A673 (cell line): ENCODE data around the gene ARHGAP40. TPM values are rescaled to one million over a fixed set of nuclear protein-coding genes. Genes with fewer than 3 reads are reported as not detected.

Experiments used
- BruUV-seq: library from RNA; stranded (reverse); fragments of 400-500 nt; replicated peaks from 2 replicates; lab custom pipeline; 2021; lab: Mats Ljungman, UMichigan
- CTCF ChIA-PET: fragments of 300-600 bp; sonication (Branson Sonifier 250); formaldehyde crosslinking; loops from one replicate; lab custom pipeline; 2022; ENCODE audit warnings: antibody characterized with exemption; lab: Charles Lee
- POLR2A ChIA-PET: fragments of 300-600 bp; sonication (Branson Sonifier 250); formaldehyde crosslinking; loops from one replicate; lab custom pipeline; 2022; ENCODE audit warnings: antibody characterized with exemption; ENCODE audit not compliant: low non-redundant PET; lab: Charles Lee
- DNase-seq: peaks from one replicate; pipeline ENCODE4 v3.0.0-alpha.2; 2015; ENCODE audit warnings: low spot score
- H3K27ac ChIP-seq: fragments of 200-600 bp; sonication (generic); 2 replicates; pipeline ENCODE4 v1.5.1; 2016; ENCODE audit warnings: mixed run types, low read depth, mild to moderate bottlenecking, mixed read lengths, antibody characterized with exemption, low read length; ENCODE audit not compliant: poor library complexity, severe bottlenecking
- H3K27me3 ChIP-seq: fragments of 200-600 bp; sonication (generic); replicated peaks from 2 replicates; pipeline ENCODE4 v1.6.1; 2017; ENCODE audit warnings: mixed run types, low read depth, mild to moderate bottlenecking, mixed read lengths, antibody characterized with exemption, low read length; ENCODE audit not compliant: insufficient read depth, poor library complexity
- H3K36me3 ChIP-seq: fragments of 200-600 bp; sonication (generic); 2 replicates; pipeline ENCODE4 v1.6.1; 2016; ENCODE audit warnings: mixed run types, mild to moderate bottlenecking, mixed read lengths, antibody characterized with exemption, low read length; ENCODE audit not compliant: insufficient read depth, poor library complexity, severe bottlenecking
- H3K4me1 ChIP-seq: fragments of 200-600 bp; sonication (generic); 2 replicates; pipeline ENCODE4 v1.6.1; 2017; ENCODE audit warnings: mixed run types, mild to moderate bottlenecking, mixed read lengths, antibody characterized with exemption, low read length; ENCODE audit not compliant: insufficient read depth, poor library complexity, severe bottlenecking
- H3K4me3 ChIP-seq: fragments of 200-600 bp; sonication (generic); 2 replicates; pipeline ENCODE4 v1.5.1; 2016; ENCODE audit warnings: low read depth, mixed run types, mild to moderate bottlenecking, mixed read lengths, low read length; ENCODE audit not compliant: poor library complexity, severe bottlenecking
- H3K9me3 ChIP-seq: fragments of 200-600 bp; sonication (generic); 2 replicates; pipeline ENCODE4 v1.6.1; 2016; ENCODE audit warnings: mixed run types, low read depth, mild to moderate bottlenecking, mixed read lengths, antibody characterized with exemption, low read length; ENCODE audit not compliant: poor library complexity, severe bottlenecking
- EZH2 ChIP-seq: fragments of 200-600 bp; sonication (generic); IDR thresholded peaks from 2 replicates; pipeline ENCODE4 v1.6.1; 2017; ENCODE audit warnings: borderline replicate concordance, low read depth, mild to moderate bottlenecking, mixed read lengths, antibody characterized with exemption, low read length; ENCODE audit not compliant: poor library complexity, severe bottlenecking
- intact Hi-C: fragments of 100-400 bp; cut with micrococcal nuclease; formaldehyde crosslinking; loops from one replicate; pipeline ENCODE4 v1.10.0; 2022; ENCODE audit not compliant: unreplicated experiment
- total RNA-seq: library from RNA; stranded (reverse); gene quantifications from 2 replicates; pipeline ENCODE4 v1.2.3, GENCODE V29; 2021
- TF ChIP-seq, protein P1 (sequence below): fragments of 300-800, 200-600 bp; sonication (generic); conservative IDR thresholded peaks from 2 replicates; pipeline ENCODE4 v1.5.1; 2017; ENCODE audit warnings: low read depth, mild to moderate bottlenecking, antibody characterized with exemption, low read length, moderate library complexity, mixed read lengths

ARHGAP40 gene
- total RNA-seq, 1 experiment from 2014 or later, result not detected

DNA sequence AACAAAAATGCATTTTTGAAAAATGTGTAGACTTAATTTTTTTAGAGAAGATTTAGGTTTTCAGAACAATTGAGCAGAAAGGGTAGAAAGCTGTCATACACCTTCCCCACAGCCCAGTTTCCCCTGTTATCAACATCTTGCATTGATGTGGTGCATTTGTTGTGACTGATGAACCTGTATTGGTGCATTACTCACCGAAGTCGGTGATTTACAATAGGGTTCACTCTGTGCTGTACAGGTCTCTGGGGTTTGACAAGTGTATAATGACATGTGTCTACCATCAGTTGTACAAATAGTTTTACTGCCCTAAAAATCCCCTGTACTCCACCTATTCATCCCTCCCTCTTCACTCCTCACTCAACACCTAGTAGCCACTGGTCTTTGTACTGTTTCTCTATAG, 44.4 kb upstream of the ARHGAP40 start:
- DNase-seq, result no peak
- H3K4me3 ChIP-seq, result no peak overlapping the region
- BruUV-seq, result no TSS peak
- no peaks in the 10 kb centered on the region for H3K27me3 ChIP-seq
- no peak overlapping the region for H3K27ac ChIP-seq
- no peaks in the 10 kb centered on the region for H3K9me3 ChIP-seq
- intact Hi-C loops, result no loop called here
- peaks cover 55% of the 10 kb centered on the region for H3K36me3 ChIP-seq
- CTCF ChIA-PET, result no interaction called here
- no peaks in the 10 kb centered on the region for H3K4me1 ChIP-seq
- TF ChIP-seq EZH2, result no peak
- TF ChIP-seq, protein P1, sequence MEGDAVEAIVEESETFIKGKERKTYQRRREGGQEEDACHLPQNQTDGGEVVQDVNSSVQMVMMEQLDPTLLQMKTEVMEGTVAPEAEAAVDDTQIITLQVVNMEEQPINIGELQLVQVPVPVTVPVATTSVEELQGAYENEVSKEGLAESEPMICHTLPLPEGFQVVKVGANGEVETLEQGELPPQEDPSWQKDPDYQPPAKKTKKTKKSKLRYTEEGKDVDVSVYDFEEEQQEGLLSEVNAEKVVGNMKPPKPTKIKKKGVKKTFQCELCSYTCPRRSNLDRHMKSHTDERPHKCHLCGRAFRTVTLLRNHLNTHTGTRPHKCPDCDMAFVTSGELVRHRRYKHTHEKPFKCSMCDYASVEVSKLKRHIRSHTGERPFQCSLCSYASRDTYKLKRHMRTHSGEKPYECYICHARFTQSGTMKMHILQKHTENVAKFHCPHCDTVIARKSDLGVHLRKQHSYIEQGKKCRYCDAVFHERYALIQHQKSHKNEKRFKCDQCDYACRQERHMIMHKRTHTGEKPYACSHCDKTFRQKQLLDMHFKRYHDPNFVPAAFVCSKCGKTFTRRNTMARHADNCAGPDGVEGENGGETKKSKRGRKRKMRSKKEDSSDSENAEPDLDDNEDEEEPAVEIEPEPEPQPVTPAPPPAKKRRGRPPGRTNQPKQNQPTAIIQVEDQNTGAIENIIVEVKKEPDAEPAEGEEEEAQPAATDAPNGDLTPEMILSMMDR, result no peak
- POLR2A ChIA-PET, result no interaction called here

DNA sequence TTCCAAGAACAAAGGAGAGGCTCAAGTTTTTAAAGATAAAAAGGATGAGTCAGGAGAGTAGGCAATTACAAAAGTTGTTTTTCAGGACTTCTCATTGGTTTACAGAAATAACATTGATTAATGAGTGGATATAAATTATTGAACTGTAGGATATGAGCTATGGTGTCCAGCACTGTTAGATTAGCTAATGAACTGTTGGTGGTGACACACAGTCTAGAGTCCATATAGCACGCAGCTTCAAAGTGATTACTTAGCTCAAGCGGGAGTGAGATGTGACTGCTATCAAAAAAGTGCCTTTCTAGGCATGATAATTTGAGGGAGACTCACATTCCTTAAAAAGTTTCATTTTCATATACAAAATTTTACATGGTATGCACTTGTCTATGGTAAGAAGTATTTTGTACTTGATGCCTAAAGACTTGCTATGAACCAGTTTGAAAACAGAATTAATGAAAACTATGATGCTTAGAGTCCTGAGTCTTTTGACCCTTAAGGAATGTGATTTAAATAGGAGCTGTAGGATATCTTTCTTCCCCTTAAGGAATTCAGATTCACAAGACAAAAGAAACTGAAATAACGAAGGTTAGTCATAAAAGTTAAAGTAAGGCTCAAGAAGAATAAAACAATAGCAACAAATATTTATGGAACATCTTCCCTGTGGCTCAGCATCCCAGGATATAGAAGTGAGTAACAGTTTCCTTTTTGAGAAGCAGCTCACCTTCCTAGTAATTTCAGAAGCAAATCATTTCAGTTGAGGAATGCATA, 42.8 kb upstream of the ARHGAP40 start:
- CTCF ChIA-PET, result no interaction called here
- no peak overlapping the region for H3K27ac ChIP-seq
- TF ChIP-seq EZH2, result no peak
- TF ChIP-seq, protein P1, result no peak
- BruUV-seq, result no TSS peak
- no peaks in the 10 kb centered on the region for H3K4me1 ChIP-seq
- no peak for DNase-seq
- POLR2A ChIA-PET, result interaction anchor here (0.5 kb wide), 1 partner anchor 133 kb away, joined by 3 read pairs; no protein-coding TSS in a partner anchor
- intact Hi-C loops, result no loop called here
- H3K36me3 ChIP-seq, result peaks cover 44% of the 10 kb centered on the region
- H3K4me3 ChIP-seq, result no peak overlapping the region
- no peaks in the 10 kb centered on the region for H3K27me3 ChIP-seq
- no peaks in the 10 kb centered on the region for H3K9me3 ChIP-seq

DNA sequence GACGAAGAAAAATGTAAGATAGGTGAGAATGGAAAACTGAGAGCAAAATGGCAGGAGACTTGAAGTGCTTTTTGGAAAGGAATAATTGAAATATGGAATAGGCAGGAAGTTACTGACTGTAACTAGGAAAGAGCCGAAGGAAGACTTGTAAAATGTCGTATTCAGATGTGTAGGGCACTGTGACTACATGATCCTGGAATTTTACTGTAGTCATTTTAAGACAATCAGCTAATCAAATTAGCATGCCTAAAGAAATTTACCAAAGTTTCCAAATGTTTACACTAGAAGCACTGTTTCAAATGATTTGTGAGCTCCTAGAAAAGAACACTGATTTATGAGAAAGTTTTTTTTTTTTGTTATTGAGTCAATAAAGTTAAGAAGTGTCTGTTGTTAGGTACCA, 41.8 kb upstream of the ARHGAP40 start:
- H3K9me3 ChIP-seq, result no peaks in the 10 kb centered on the region
- intact Hi-C loops, result no loop called here
- no peaks in the 10 kb centered on the region for H3K27me3 ChIP-seq
- no peaks in the 10 kb centered on the region for H3K4me1 ChIP-seq
- ChIA-PET CTCF (no interaction called here), POLR2A (no interaction called here)
- no peak for TF ChIP-seq EZH2
- TF ChIP-seq, protein P1, result no peak
- H3K36me3 ChIP-seq, result peaks cover 34% of the 10 kb centered on the region
- no peak for DNase-seq
- H3K4me3 ChIP-seq, result no peak overlapping the region
- no TSS peak for BruUV-seq
- no peak overlapping the region for H3K27ac ChIP-seq
